Caco-2 (cell line): ENCODE data around the gene COP1. TPM values are rescaled to one million over a fixed set of nuclear protein-coding genes. Genes with fewer than 3 reads are reported as not detected.

Source experiments
- BruUV-seq: library from RNA; stranded (reverse); fragments of 400-500 nt; replicated peaks from 2 replicates; lab custom pipeline; 2021; lab: Mats Ljungman, UMichigan
- CTCF ChIA-PET: fragments of 300-600 bp; sonication (Branson Sonifier 250); formaldehyde crosslinking; loops from one replicate; lab custom pipeline; 2022; ENCODE audit warnings: antibody characterized with exemption; lab: Charles Lee
- POLR2A ChIA-PET: fragments of 300-600 bp; sonication (Branson Sonifier 250); formaldehyde crosslinking; loops from one replicate; lab custom pipeline; 2022; ENCODE audit warnings: antibody characterized with exemption; lab: Charles Lee
- DNase-seq, 2 experiments: peaks; one replicate each; pipeline versions ENCODE4 v3.0.0 to v3.0.0-alpha.2; 2020 to 2022
- H3K27me3 ChIP-seq: replicated peaks from 2 replicates; pipeline ENCODE4 v1.6.0; 2011; ENCODE audit warnings: low read length; ENCODE audit not compliant: control insufficient read depth, insufficient read depth
- H3K36me3 ChIP-seq: 2 replicates; pipeline ENCODE4 v1.5.1; 2011; ENCODE audit warnings: low read length; ENCODE audit not compliant: control insufficient read depth, insufficient read depth
- H3K4me1 ChIP-seq: fragments of 250-450 bp; sonication (Bioruptor Pico); 2 replicates; pipeline ENCODE4 v1.5.1; 2020; ENCODE audit warnings: mild to moderate bottlenecking
- H3K4me3 ChIP-seq: 2 replicates; pipeline ENCODE4 v1.5.1; 2011; ENCODE audit warnings: low read depth, mild to moderate bottlenecking, control low read depth, low read length
- H3K9me3 ChIP-seq: fragments of 250-450 bp; sonication (Bioruptor Pico); 2 replicates; pipeline ENCODE4 v1.5.1; 2020; ENCODE audit warnings: mild to moderate bottlenecking, moderate library complexity
- H3K27ac Mint-ChIP-seq: one replicate; pipeline ENCODE4 v1.8.0; 2022; ENCODE audit warnings: mixed read lengths; ENCODE audit not compliant: unreplicated experiment
- H3K27me3 Mint-ChIP-seq: one replicate; pipeline ENCODE4 v1.8.0; 2022; ENCODE audit warnings: mixed read lengths; ENCODE audit not compliant: insufficient read depth, unreplicated experiment
- H3K36me3 Mint-ChIP-seq: one replicate; pipeline ENCODE4 v1.8.0; 2022; ENCODE audit warnings: mild to moderate bottlenecking, mixed read lengths; ENCODE audit not compliant: insufficient read depth, unreplicated experiment
- H3K4me1 Mint-ChIP-seq: one replicate; pipeline ENCODE4 v1.8.0; 2022; ENCODE audit warnings: low read depth, mixed read lengths; ENCODE audit not compliant: unreplicated experiment
- H3K4me3 Mint-ChIP-seq: one replicate; pipeline ENCODE4 v1.8.0; 2022; ENCODE audit warnings: mild to moderate bottlenecking, moderate library complexity, mixed read lengths; ENCODE audit not compliant: unreplicated experiment
- H3K9me3 Mint-ChIP-seq: one replicate; pipeline ENCODE4 v1.8.0; 2022; ENCODE audit warnings: mixed read lengths; ENCODE audit not compliant: unreplicated experiment
- CTCF ChIP-seq, 2 experiments: fragments of 200-600 bp in 1 of 2; IDR thresholded peaks; 1 replicate in 1 of 2; 2 replicates in 1 of 2; pipeline versions ENCODE4 v1.5.1 to v1.8.0; 2011 to 2022; ENCODE audit warnings: antibody characterized with exemption in 1 of 2, control low read depth in 1 of 2, inconsistent platforms in 1 of 2, low read depth in 1 of 2, low read length in 1 of 2, mild to moderate bottlenecking in 1 of 2, moderate library complexity in 1 of 2; ENCODE audit not compliant: insufficient read depth in 1 of 2, severe bottlenecking in 1 of 2, unreplicated experiment in 1 of 2
- intact Hi-C: fragments of 100-400 bp; cut with micrococcal nuclease; formaldehyde crosslinking; loops from one replicate; pipeline ENCODE4 v1.10.0; 2022; ENCODE audit not compliant: unreplicated experiment
- total RNA-seq: library from RNA; stranded (reverse); gene quantifications from 2 replicates; pipeline ENCODE4 v1.2.3, GENCODE V29; 2022

The COP1 gene
- total RNA-seq, 1 experiment from 2014 or later = 46.9 TPM

GRCh38 chr1:176110203-176110602 lies 96.9 kb downstream of the COP1 start:
- H3K4me1 ChIP-seq = peaks cover 10% of the 10 kb centered on the region
- no peaks in the 10 kb centered on the region for H3K9me3 ChIP-seq
- Mint-ChIP-seq H3K9me3 (no peaks in the 10 kb centered on the region), H3K27ac (no peak overlapping the region), H3K36me3 (peaks cover 40% of the 10 kb centered on the region), H3K27me3 (no peaks in the 10 kb centered on the region), H3K4me3 (no peak overlapping the region), H3K4me1 (no peaks in the 10 kb centered on the region)
- DNase-seq = no peak
- ChIA-PET POLR2A (interaction anchor here (0.5 kb wide), 1 partner anchor 55 kb away, joined by 3 read pairs; no protein-coding TSS in a partner anchor), CTCF (no interaction called here)
- no peaks in the 10 kb centered on the region for H3K36me3 ChIP-seq
- TF ChIP-seq CTCF (IDR thresholded peaks at IDR 0.05; ENCODE audit: insufficient read depth in 1 of 2, low read depth in 1 of 2, low read length in 1 of 2, severe bottlenecking in 1 of 2, unreplicated experiment in 1 of 2) = no peak
- intact Hi-C loops = no loop called here
- no TSS peak for BruUV-seq
- no peak overlapping the region for H3K4me3 ChIP-seq
- no peaks in the 10 kb centered on the region for H3K27me3 ChIP-seq

GRCh38 chr1:176102768-176103350 lies 104.2 kb downstream of the COP1 start:
- peaks cover 10% of the 10 kb centered on the region for H3K9me3 Mint-ChIP-seq
- no peak overlapping the region for H3K27ac Mint-ChIP-seq
- no peaks in the 10 kb centered on the region for H3K4me1 Mint-ChIP-seq
- no peaks in the 10 kb centered on the region for H3K27me3 Mint-ChIP-seq
- no peak overlapping the region for H3K4me3 Mint-ChIP-seq
- POLR2A ChIA-PET = no interaction called here
- no peaks in the 10 kb centered on the region for H3K27me3 ChIP-seq
- peaks cover 1% of the 10 kb centered on the region for H3K36me3 ChIP-seq
- H3K36me3 Mint-ChIP-seq = peaks cover 49% of the 10 kb centered on the region
- no peak for TF ChIP-seq CTCF (IDR thresholded peaks at IDR 0.05; ENCODE audit: insufficient read depth in 1 of 2, low read depth in 1 of 2, low read length in 1 of 2, severe bottlenecking in 1 of 2, unreplicated experiment in 1 of 2)
- BruUV-seq = no TSS peak
- CTCF ChIA-PET = no interaction called here
- no peaks in the 10 kb centered on the region for H3K4me1 ChIP-seq
- no peak for DNase-seq
- peaks cover 17% of the 10 kb centered on the region for H3K9me3 ChIP-seq
- intact Hi-C loops = no loop called here
- no peak overlapping the region for H3K4me3 ChIP-seq

- Histone ChIP-seq H3K36me3 (peaks cover 1% of the 10 kb centered on the region), H3K4me1 (no peaks in the 10 kb centered on the region), H3K4me3 (no peak overlapping the region), H3K9me3 (peaks cover 22% of the 10 kb centered on the region), H3K27me3 (no peaks in the 10 kb centered on the region)
- intact Hi-C loops = no loop called here
- H3K4me1 Mint-ChIP-seq = no peaks in the 10 kb centered on the region
- no peak overlapping the region for H3K27ac Mint-ChIP-seq
- POLR2A ChIA-PET = no interaction called here
- TF ChIP-seq CTCF (IDR thresholded peaks at IDR 0.05; ENCODE audit: insufficient read depth in 1 of 2, low read depth in 1 of 2, low read length in 1 of 2, severe bottlenecking in 1 of 2, unreplicated experiment in 1 of 2) = no peak
- H3K27me3 Mint-ChIP-seq = no peaks in the 10 kb centered on the region
- CTCF ChIA-PET = no interaction called here
- peaks cover 10% of the 10 kb centered on the region for H3K9me3 Mint-ChIP-seq
- no TSS peak for BruUV-seq
- no peak for DNase-seq
- H3K4me3 Mint-ChIP-seq = no peak overlapping the region
- peaks cover 57% of the 10 kb centered on the region for H3K36me3 Mint-ChIP-seq
Observed at GRCh38 chr1:176101951-176102642, 105.0 kb downstream of the COP1 start.
